ENCODE data around the gene ADGRL3. TPM values are rescaled to one million over a fixed set of nuclear protein-coding genes. Genes with fewer than 3 reads are reported as not detected.
"Not testable (repeated sequence)": the region's sequence is repeated elsewhere in the genome, so short reads cannot be mapped to it uniquely, and the experiment has no call there.

The ADGRL3 gene
- total RNA-seq, 3 donors from 2014 or later: 4.3 to 10.8 (median 4.3) TPM

DNA sequence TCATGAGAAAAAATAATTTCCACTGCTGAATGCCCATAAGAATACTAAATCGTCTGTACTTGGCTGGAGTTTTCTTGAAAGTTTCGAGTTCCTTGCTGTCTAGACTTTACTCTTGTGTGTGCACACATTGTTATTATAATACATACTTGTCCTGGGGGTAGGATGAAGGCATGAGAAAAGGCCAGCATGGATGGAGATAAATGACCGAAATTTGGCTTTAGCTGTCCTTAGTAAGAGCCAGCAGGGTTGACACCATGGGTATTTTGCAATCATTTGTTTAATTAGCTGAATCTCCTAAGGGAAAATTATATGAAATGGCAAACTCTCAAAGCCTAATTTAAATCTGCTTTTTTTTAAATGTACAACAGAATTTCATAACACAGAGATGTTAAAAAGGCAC lies 641.6 kb downstream of the ADGRL3 start:
- Histone ChIP-seq H3K4me3 (no peak overlapping the region), H3K9me3 (no peaks in the 10 kb centered on the region), H3K36me3 (ENCODE audit: low read depth) (no peaks in the 10 kb centered on the region), H3K4me1 (ENCODE audit: low read depth) (no peaks in the 10 kb centered on the region)
- TF ChIP-seq CTCF (IDR thresholded peaks at IDR 0.05): no peak
- no peak for DNase-seq
- intact Hi-C loops (cut with DNase I, micrococcal nuclease): no loop called here
- no peak for ATAC-seq

GRCh38 chr4:61851126-61851525 lies 651.0 kb downstream of the ADGRL3 start:
- no peak overlapping the region for H3K4me3 ChIP-seq
- no peaks in the 10 kb centered on the region for H3K9me3 ChIP-seq
- intact Hi-C loops (cut with DNase I, micrococcal nuclease): no loop called here
- H3K4me1 ChIP-seq (ENCODE audit: low read depth): no peaks in the 10 kb centered on the region
- TF ChIP-seq CTCF (IDR thresholded peaks at IDR 0.05): no peak
- no peak for DNase-seq
- no peaks in the 10 kb centered on the region for H3K36me3 ChIP-seq (ENCODE audit: low read depth)
- no peak for ATAC-seq

DNA sequence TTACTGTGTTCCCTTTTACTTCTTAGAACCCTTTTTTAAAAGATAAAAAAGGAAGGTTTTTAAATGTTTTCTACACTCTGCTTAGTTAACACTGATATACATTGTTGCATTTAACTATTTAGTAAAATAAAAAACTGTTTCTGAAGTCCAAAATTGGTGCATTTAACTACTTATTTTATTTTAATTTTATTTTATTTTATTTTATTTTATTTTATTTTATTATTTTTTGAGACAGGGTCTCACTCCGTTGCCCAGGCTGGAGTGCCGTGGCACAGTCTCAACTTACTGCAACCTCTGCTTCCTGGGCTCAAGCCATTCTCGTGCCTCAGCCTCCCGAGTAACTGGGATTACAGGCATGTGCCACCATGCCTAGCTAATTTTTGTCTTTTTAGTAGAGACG lies 652.0 kb downstream of the ADGRL3 start:
- H3K9me3 ChIP-seq; H3K4me1 ChIP-seq (ENCODE audit: low read depth); ATAC-seq; DNase-seq; H3K36me3 ChIP-seq (ENCODE audit: low read depth); intact Hi-C loops (cut with DNase I, micrococcal nuclease); H3K4me3 ChIP-seq: not testable (repeated sequence)

DNA sequence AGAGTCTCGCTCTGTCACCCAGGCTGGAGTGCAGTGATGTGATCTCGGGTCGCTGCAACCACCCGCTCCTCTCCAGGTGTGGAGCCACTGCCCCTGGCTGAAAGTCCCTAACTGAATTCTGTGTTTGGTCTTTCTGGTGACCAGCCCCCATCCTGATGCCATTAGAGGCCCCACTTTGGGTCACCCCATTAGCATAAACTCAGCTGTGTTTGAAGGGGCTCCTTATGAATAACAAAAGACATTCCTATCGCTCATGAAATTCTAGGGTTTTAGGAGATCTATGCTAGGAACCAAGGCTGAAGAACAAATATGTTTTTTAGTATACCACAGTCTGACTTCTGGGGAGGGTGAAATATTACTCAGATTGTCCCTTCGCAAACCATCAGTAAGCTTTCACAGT lies 652.9 kb downstream of the ADGRL3 start:
- DNase-seq (no peak), ATAC-seq (no peak)
- H3K4me1 ChIP-seq (ENCODE audit: low read depth): no peaks in the 10 kb centered on the region
- H3K36me3 ChIP-seq (ENCODE audit: low read depth): no peaks in the 10 kb centered on the region
- no peak overlapping the region for H3K4me3 ChIP-seq
- TF ChIP-seq CTCF (IDR thresholded peaks at IDR 0.05): no peak
- H3K9me3 ChIP-seq: no peaks in the 10 kb centered on the region
- intact Hi-C loops (cut with DNase I, micrococcal nuclease): no loop called here

GRCh38 chr4:61860376-61860775 lies 660.2 kb downstream of the ADGRL3 start:
- intact Hi-C loops (cut with DNase I, micrococcal nuclease): no loop called here
- ATAC-seq (no peak), DNase-seq (no peak)
- Histone ChIP-seq H3K4me1 (ENCODE audit: low read depth) (no peaks in the 10 kb centered on the region), H3K9me3 (no peaks in the 10 kb centered on the region), H3K36me3 (ENCODE audit: low read depth) (no peaks in the 10 kb centered on the region), H3K4me3 (no peak overlapping the region)
- TF ChIP-seq CTCF (IDR thresholded peaks at IDR 0.05): no peak

DNA sequence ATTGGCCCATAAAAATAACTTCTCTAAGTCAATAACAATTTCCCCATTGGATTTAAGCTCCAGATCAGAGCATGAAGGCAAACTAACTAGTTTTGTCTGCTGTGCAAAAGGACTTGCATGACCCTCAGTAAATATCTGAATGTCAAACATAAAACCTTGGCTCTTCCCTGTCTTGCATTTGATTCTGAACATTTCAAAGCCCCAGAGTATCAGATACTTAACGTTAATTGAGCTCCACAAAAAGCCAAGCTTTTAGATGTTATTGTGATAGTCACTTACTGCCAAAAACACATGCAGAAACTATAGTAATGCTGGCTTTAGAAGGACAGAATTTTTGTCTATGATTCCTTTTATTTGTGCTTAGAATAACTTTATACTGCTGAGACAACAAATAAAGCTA lies 664.2 kb downstream of the ADGRL3 start:
- no peak overlapping the region for H3K4me3 ChIP-seq
- H3K36me3 ChIP-seq (ENCODE audit: low read depth): no peaks in the 10 kb centered on the region
- DNase-seq: no peak
- intact Hi-C loops (cut with DNase I, micrococcal nuclease): no loop called here
- H3K4me1 ChIP-seq (ENCODE audit: low read depth): no peaks in the 10 kb centered on the region
- H3K9me3 ChIP-seq: no peaks in the 10 kb centered on the region
- ATAC-seq: no peak
- TF ChIP-seq CTCF (IDR thresholded peaks at IDR 0.05): no peak
